Ascending aorta (tissue), 2 donors: Measurements from ENCODE around the gene ENOX1. TPM values are rescaled to one million over a fixed set of nuclear protein-coding genes. Genes with fewer than 3 reads are reported as not detected.

Source experiments
- DNase-seq, 2 donors: peaks; one replicate each; pipeline ENCODE4 v3.0.0-alpha.2; 2019; ENCODE audit warnings: low spot score in 2 of 2
- H3K27ac ChIP-seq, 2 donors: fragments of 200-600 bp; sonication (generic); one replicate each; pipeline ENCODE4 v1.5.1; 2016 to 2017; ENCODE audit warnings: mild to moderate bottlenecking in 1 of 2
- H3K27me3 ChIP-seq: fragments of 200-600 bp; sonication (generic); one replicate; pipeline ENCODE4 v1.5.1; 2017
- H3K36me3 ChIP-seq, 2 donors: fragments of 200-600 bp; sonication (generic); one replicate each; pipeline ENCODE4 v1.5.1; 2016
- H3K4me1 ChIP-seq, 2 donors: fragments of 200-600 bp; sonication (generic); one replicate each; pipeline ENCODE4 v1.5.1; 2016 to 2017; ENCODE audit warnings: mild to moderate bottlenecking in 1 of 2
- H3K4me3 ChIP-seq, 2 donors: fragments of 200-600 bp; sonication (generic); one replicate each; pipeline ENCODE4 v1.5.1; 2016 to 2017; ENCODE audit warnings: mild to moderate bottlenecking in 1 of 2
- H3K9me3 ChIP-seq, 2 donors: fragments of 200-600 bp; sonication (generic); one replicate each; pipeline ENCODE4 v1.5.1; 2016
- intact Hi-C: fragments of 100-400 bp; cut with DNase I; formaldehyde crosslinking; loops from one replicate; pipeline ENCODE4 v1.15.1; 2023
- total RNA-seq: library from RNA; depleted of rRNA; stranded (reverse); fragments of >200 nt; gene quantifications from one replicate; pipeline ENCODE4 v1.1.0, GENCODE V29; 2016
- TF ChIP-seq, protein P1 (sequence below), 3 experiments: fragments of 200-600 bp in 2 of 3; fragments of 450-650 bp in 1 of 3; sonication (generic) in 2 of 3; IDR thresholded peaks; one replicate each; pipeline ENCODE4 v1.5.1; 2016 to 2019; ENCODE audit warnings: antibody characterized with exemption in 3 of 3, mild to moderate bottlenecking in 1 of 3, moderate library complexity in 1 of 3

ENOX1 gene
- total RNA-seq, 1 donor from 2014 or later: 0.21 TPM

- Histone ChIP-seq H3K4me1 (no peaks in the 10 kb centered on the region), H3K27ac (no peak overlapping the region), H3K4me3 (no peak overlapping the region), H3K9me3 (no peaks in the 10 kb centered on the region), H3K36me3 (no peaks in the 10 kb centered on the region), H3K27me3 (no peaks in the 10 kb centered on the region)
- intact Hi-C loops: no loop called here
- TF ChIP-seq, protein P1, sequence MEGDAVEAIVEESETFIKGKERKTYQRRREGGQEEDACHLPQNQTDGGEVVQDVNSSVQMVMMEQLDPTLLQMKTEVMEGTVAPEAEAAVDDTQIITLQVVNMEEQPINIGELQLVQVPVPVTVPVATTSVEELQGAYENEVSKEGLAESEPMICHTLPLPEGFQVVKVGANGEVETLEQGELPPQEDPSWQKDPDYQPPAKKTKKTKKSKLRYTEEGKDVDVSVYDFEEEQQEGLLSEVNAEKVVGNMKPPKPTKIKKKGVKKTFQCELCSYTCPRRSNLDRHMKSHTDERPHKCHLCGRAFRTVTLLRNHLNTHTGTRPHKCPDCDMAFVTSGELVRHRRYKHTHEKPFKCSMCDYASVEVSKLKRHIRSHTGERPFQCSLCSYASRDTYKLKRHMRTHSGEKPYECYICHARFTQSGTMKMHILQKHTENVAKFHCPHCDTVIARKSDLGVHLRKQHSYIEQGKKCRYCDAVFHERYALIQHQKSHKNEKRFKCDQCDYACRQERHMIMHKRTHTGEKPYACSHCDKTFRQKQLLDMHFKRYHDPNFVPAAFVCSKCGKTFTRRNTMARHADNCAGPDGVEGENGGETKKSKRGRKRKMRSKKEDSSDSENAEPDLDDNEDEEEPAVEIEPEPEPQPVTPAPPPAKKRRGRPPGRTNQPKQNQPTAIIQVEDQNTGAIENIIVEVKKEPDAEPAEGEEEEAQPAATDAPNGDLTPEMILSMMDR (IDR thresholded peaks at IDR 0.05): no peak
- DNase-seq: no peak
Observed at GRCh38 chr13:43348397-43348796, 438.4 kb downstream of the ENOX1 start.

DNA sequence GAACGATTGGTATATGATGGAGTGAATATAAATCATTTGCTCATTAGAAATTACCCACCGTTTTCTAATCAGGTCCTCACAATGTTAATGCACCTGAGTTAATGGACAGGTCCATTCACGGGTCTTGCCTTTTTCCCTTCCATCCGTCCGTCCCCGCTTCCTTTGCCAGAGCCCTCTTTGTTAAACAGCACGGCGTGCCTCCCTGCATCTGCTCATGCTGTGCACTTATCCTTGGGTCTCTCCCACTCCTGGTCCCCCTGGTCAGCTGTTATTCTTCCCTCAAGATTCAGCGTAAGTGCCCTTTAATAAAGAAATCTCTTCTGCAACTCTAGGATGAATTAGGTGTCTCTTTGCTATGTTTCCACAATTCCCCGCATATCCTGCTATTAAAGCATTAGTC, 438.9 kb downstream of the ENOX1 start:
- no peaks in the 10 kb centered on the region for H3K27me3 ChIP-seq
- H3K27ac ChIP-seq: no peak overlapping the region
- no peak overlapping the region for H3K4me3 ChIP-seq
- H3K36me3 ChIP-seq: no peaks in the 10 kb centered on the region
- no peaks in the 10 kb centered on the region for H3K9me3 ChIP-seq
- no peak for DNase-seq
- no peaks in the 10 kb centered on the region for H3K4me1 ChIP-seq
- intact Hi-C loops: no loop called here
- TF ChIP-seq, protein P1 (IDR thresholded peaks at IDR 0.05): no peak

- H3K9me3 ChIP-seq: no peaks in the 10 kb centered on the region
- no peaks in the 10 kb centered on the region for H3K27me3 ChIP-seq
- TF ChIP-seq, protein P1 (IDR thresholded peaks at IDR 0.05): no peak
- no peak overlapping the region for H3K4me3 ChIP-seq
- no peaks in the 10 kb centered on the region for H3K36me3 ChIP-seq
- intact Hi-C loops: no loop called here
- H3K4me1 ChIP-seq: no peaks in the 10 kb centered on the region
- DNase-seq: no peak
- H3K27ac ChIP-seq: no peak overlapping the region
Observed at GRCh38 chr13:43346427-43346826, 440.3 kb downstream of the ENOX1 start.

- DNase-seq: no peak
- intact Hi-C loops: no loop called here
- H3K27ac ChIP-seq: no peak overlapping the region
- no peaks in the 10 kb centered on the region for H3K9me3 ChIP-seq
- no peaks in the 10 kb centered on the region for H3K27me3 ChIP-seq
- TF ChIP-seq, protein P1 (IDR thresholded peaks at IDR 0.05): no peak
- no peaks in the 10 kb centered on the region for H3K36me3 ChIP-seq
- no peak overlapping the region for H3K4me3 ChIP-seq
- no peaks in the 10 kb centered on the region for H3K4me1 ChIP-seq
Observed at GRCh38 chr13:43343645-43344044, 443.1 kb downstream of the ENOX1 start.

- Histone ChIP-seq H3K27me3 (no peaks in the 10 kb centered on the region), H3K27ac (no peak overlapping the region), H3K9me3 (no peaks in the 10 kb centered on the region), H3K36me3 (no peaks in the 10 kb centered on the region), H3K4me3 (no peak overlapping the region), H3K4me1 (no peaks in the 10 kb centered on the region)
- TF ChIP-seq, protein P1 (IDR thresholded peaks at IDR 0.05): no peak
- intact Hi-C loops: no loop called here
- no peak for DNase-seq
Observed at GRCh38 chr13:43339805-43340550, 446.8 kb downstream of the ENOX1 start.
